Natural killer cell (primary cell): ENCODE measurements around the gene C1orf115. TPM values are rescaled to one million over a fixed set of nuclear protein-coding genes. Genes with fewer than 3 reads are reported as not detected.

Source experiments
- ATAC-seq, 3 donors: fragments of 150-1000 bp in 2 of 3; fragments of 200-7000 bp in 1 of 3; cut with Tn5 transposase; 1 replicate in 1 of 3; 2 replicates in 2 of 3; pipeline ENCODE4 v1.10.0; 2021; ENCODE audit warnings: mild to moderate bottlenecking in 2 of 3, moderate library complexity in 2 of 3
- DNase-seq, 2 donors: peaks; one replicate each; pipeline versions ENCODE4 v3.0.0 to v3.0.0-alpha.2; 2013 to 2021; ENCODE audit warnings: mixed read lengths in 1 of 2
- H3K27ac ChIP-seq: one replicate; pipeline ENCODE4 v1.5.1; 2013; ENCODE audit warnings: mild to moderate bottlenecking, low read length
- H3K27me3 ChIP-seq: one replicate; pipeline ENCODE4 v1.6.1; 2013; ENCODE audit warnings: low read length; ENCODE audit not compliant: control insufficient read depth, insufficient read depth
- H3K36me3 ChIP-seq: one replicate; pipeline ENCODE4 v1.6.1; 2013; ENCODE audit warnings: low read length; ENCODE audit not compliant: control insufficient read depth, insufficient read depth
- H3K4me1 ChIP-seq: one replicate; pipeline ENCODE4 v1.6.1; 2013; ENCODE audit warnings: low read length; ENCODE audit not compliant: control insufficient read depth, insufficient read depth
- H3K4me3 ChIP-seq: one replicate; pipeline ENCODE4 v1.5.1; 2013; ENCODE audit warnings: low read length
- H3K9me3 ChIP-seq: one replicate; pipeline ENCODE4 v1.6.1; 2013; ENCODE audit warnings: low read length; ENCODE audit not compliant: control insufficient read depth, insufficient read depth
- H3K27ac Mint-ChIP-seq, 2 donors: one replicate each; pipeline ENCODE4 v1.8.0; 2022; ENCODE audit warnings: mild to moderate bottlenecking in 2 of 2, mixed read lengths in 2 of 2, moderate library complexity in 1 of 2
- H3K27me3 Mint-ChIP-seq, 2 donors: one replicate each; pipeline ENCODE4 v1.8.0; 2022; ENCODE audit warnings: low read depth in 2 of 2, mixed read lengths in 2 of 2
- H3K36me3 Mint-ChIP-seq: one replicate; pipeline ENCODE4 v1.8.0; 2022; ENCODE audit warnings: mixed read lengths
- H3K4me1 Mint-ChIP-seq, 2 donors: one replicate each; pipeline ENCODE4 v1.8.0; 2022; ENCODE audit warnings: mixed read lengths in 2 of 2
- H3K4me3 Mint-ChIP-seq: one replicate; pipeline ENCODE4 v1.8.0; 2022; ENCODE audit warnings: mild to moderate bottlenecking, moderate library complexity, mixed read lengths
- H3K9me3 Mint-ChIP-seq, 2 donors: one replicate each; pipeline ENCODE4 v1.8.0; 2022; ENCODE audit warnings: mixed read lengths in 2 of 2
- WGBS: methylation state at CpG from one replicate; pipeline ENCODE4 v1.1.7; 2013; ENCODE audit warnings: missing lambda C conversion rate; ENCODE audit not compliant: insufficient coverage; 5-methylcytosine and 5-hydroxymethylcytosine counted together
- intact Hi-C: fragments of 100-400 bp; cut with micrococcal nuclease; formaldehyde crosslinking; loops from one replicate; pipeline ENCODE4 v1.14.2; 2022
- total RNA-seq, 4 donors: library from RNA; stranded (reverse); fragments of 120-200 nt in 1 of 4; gene quantifications; one replicate each; pipeline versions ENCODE4 v1.2.3 to v1.2.4, GENCODE V29; 2013 to 2022
- TF ChIP-seq, protein P1 (sequence below): fragments of 200-600 bp; IDR thresholded peaks from one replicate; pipeline ENCODE4 v1.8.0; 2022; ENCODE audit warnings: antibody characterized with exemption

The C1orf115 gene, protein sequence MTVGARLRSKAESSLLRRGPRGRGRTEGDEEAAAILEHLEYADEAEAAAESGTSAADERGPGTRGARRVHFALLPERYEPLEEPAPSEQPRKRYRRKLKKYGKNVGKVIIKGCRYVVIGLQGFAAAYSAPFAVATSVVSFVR
- total RNA-seq, result 1 to 10 TPM in 1 of 3 donors, under 1 TPM in 2; 0.33 to 1.3 (median 0.75) TPM
- total RNA-seq (2013), result 1.9 TPM

GRCh38 chr1:220690140-220691052 lies at the start of gene C1orf115:
Gene C1orf115, plus strand, starts transcription at chr1:220690363. Its CDS starts 40 bp downstream, at chr1:220690403.
- Mint-ChIP-seq H3K36me3 (no peaks in the 10 kb centered on the region), H3K4me3 (peak within 1 kb of the TSS; percentile 80), H3K27me3 (peaks cover 11 to 22% of the 10 kb centered on the region in 2 donors), H3K4me1 (peaks cover 6 to 9% of the 10 kb centered on the region in 2 donors), H3K9me3 (no peaks in the 10 kb centered on the region), H3K27ac (peak within 1 kb of the TSS in 1 of 2 donors; percentile 70)
- no peak within 1 kb of the TSS for H3K27ac ChIP-seq
- H3K36me3 ChIP-seq, result no peaks in the 10 kb centered on the region
- TF ChIP-seq, protein P1, sequence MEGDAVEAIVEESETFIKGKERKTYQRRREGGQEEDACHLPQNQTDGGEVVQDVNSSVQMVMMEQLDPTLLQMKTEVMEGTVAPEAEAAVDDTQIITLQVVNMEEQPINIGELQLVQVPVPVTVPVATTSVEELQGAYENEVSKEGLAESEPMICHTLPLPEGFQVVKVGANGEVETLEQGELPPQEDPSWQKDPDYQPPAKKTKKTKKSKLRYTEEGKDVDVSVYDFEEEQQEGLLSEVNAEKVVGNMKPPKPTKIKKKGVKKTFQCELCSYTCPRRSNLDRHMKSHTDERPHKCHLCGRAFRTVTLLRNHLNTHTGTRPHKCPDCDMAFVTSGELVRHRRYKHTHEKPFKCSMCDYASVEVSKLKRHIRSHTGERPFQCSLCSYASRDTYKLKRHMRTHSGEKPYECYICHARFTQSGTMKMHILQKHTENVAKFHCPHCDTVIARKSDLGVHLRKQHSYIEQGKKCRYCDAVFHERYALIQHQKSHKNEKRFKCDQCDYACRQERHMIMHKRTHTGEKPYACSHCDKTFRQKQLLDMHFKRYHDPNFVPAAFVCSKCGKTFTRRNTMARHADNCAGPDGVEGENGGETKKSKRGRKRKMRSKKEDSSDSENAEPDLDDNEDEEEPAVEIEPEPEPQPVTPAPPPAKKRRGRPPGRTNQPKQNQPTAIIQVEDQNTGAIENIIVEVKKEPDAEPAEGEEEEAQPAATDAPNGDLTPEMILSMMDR, result peak; percentile 82
- intact Hi-C loops, result loop anchor here (1.0 kb wide), 1 partner anchor 43 kb away; no protein-coding TSS in a partner anchor
- peak within 1 kb of the TSS; percentile 30 for H3K4me3 ChIP-seq
- H3K4me1 ChIP-seq, result peaks cover 11% of the 10 kb centered on the region
- DNase-seq (peak; percentile 62 to 79), ATAC-seq (peak; percentile 94 to 99 (median 98))
- 6% methylated on average over 96 of the region's 96 CpGs for WGBS
- H3K27me3 ChIP-seq, result peaks cover 7% of the 10 kb centered on the region
- no peaks in the 10 kb centered on the region for H3K9me3 ChIP-seq

GRCh38 chr1:220642285-220642684 lies 47.9 kb upstream of the C1orf115 start:
- 92% methylated on average over 4 of the region's 4 CpGs for WGBS
- Mint-ChIP-seq H3K4me1 (no peaks in the 10 kb centered on the region), H3K36me3 (no peaks in the 10 kb centered on the region), H3K27ac (no peak overlapping the region), H3K4me3 (no peak overlapping the region), H3K27me3 (peaks cover 3 to 24% of the 10 kb centered on the region in 2 donors), H3K9me3 (no peaks in the 10 kb centered on the region)
- Histone ChIP-seq H3K27me3 (no peaks in the 10 kb centered on the region), H3K27ac (no peak overlapping the region), H3K4me3 (no peak overlapping the region), H3K36me3 (no peaks in the 10 kb centered on the region), H3K9me3 (no peaks in the 10 kb centered on the region), H3K4me1 (no peaks in the 10 kb centered on the region)
- ATAC-seq (no peak), DNase-seq (no peak)
- TF ChIP-seq, protein P1, result no peak
- intact Hi-C loops, result no loop called here

GRCh38 chr1:220652995-220653394 lies 37.2 kb upstream of the C1orf115 start:
- DNase-seq (no peak), ATAC-seq (no peak)
- H3K36me3 Mint-ChIP-seq, result no peaks in the 10 kb centered on the region
- no peak overlapping the region for H3K27ac ChIP-seq
- no peak overlapping the region for H3K27ac Mint-ChIP-seq
- H3K4me1 Mint-ChIP-seq, result no peaks in the 10 kb centered on the region
- no peak overlapping the region for H3K4me3 ChIP-seq
- H3K27me3 ChIP-seq, result no peaks in the 10 kb centered on the region
- H3K9me3 ChIP-seq, result no peaks in the 10 kb centered on the region
- TF ChIP-seq, protein P1, result no peak
- no peaks in the 10 kb centered on the region for H3K36me3 ChIP-seq
- intact Hi-C loops, result no loop called here
- WGBS, result 93% methylated on average over 12 of the region's 13 CpGs
- no peaks in the 10 kb centered on the region for H3K9me3 Mint-ChIP-seq
- no peak overlapping the region for H3K4me3 Mint-ChIP-seq
- no peaks in the 10 kb centered on the region for H3K4me1 ChIP-seq
- peaks cover 8 to 9% of the 10 kb centered on the region in 2 donors for H3K27me3 Mint-ChIP-seq
